Right ventricle myocardium inferior (tissue), 1 donor: ENCODE results near the gene HYAL3. TPM values are rescaled to one million over a fixed set of nuclear protein-coding genes. Genes with fewer than 3 reads are reported as not detected.
"Not testable (repeated sequence)": the region's sequence is repeated elsewhere in the genome, so short reads cannot be mapped to it uniquely, and the experiment has no call there.

Source experiments
- ATAC-seq: fragments of 200-7000 bp; cut with Tn5 transposase; one replicate; pipeline ENCODE4 v1.9.1; 2020; ENCODE audit warnings: mild to moderate bottlenecking, moderate library complexity
- DNase-seq: peaks from one replicate; pipeline ENCODE4 v3.0.0; 2021; ENCODE audit errors: missing footprints
- intact Hi-C: fragments of 100-400 bp; cut with DNase I; formaldehyde crosslinking; loops from one replicate; pipeline ENCODE4 v1.11.0; 2022
- total RNA-seq: library from RNA; stranded (reverse); fragmentation: NEBNext Ultra II Directional; extraction: Animal tissue kit (Norgen Biotek cat#: 25700); gene quantifications from one replicate; pipeline ENCODE4 v1.2.1, GENCODE V29; 2021
- donor health status: DM: no; HTN: yes; CAD: no; lungs with severe emphysema.

The HYAL3 gene
- total RNA-seq, 1 donor from 2014 or later, result 1.4 TPM

DNA sequence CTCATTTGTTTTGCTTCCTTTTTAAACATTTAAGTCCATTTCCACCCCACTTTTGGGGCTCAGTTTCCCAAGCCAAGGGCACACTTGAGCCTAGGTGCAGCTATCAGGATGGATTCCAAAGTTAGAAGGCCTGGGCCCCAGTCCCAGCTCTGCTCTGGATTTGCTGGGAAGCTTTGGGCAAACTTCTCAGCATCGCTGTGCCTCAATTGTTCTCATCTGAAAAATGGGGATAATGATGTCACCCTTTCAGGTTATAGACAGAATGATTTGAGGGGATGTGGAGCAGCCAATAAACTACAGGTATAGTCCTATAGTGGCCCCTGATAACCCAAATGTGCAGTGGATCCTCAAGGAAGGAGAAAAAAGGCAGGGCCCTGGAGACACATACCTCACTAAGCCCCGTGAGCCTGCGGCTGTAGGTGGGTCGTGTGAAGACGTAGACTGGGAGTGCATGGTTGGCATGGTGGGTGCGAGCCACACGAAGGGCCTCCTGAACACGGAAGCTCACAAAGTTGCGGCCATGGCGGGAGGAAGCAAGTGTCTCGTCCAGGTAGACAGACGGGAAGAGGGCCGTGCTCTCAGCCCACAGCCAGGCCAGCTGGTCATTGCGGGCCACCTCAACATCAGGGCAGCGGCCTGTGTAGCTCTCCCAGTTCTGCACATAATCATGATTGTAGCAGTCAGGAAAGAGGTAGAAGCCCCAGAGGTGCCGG is 20.1 kb upstream of the HYAL3 start:
- peak; percentile 64 for DNase-seq
- no peak for ATAC-seq
- intact Hi-C loops, result no loop called here

DNA sequence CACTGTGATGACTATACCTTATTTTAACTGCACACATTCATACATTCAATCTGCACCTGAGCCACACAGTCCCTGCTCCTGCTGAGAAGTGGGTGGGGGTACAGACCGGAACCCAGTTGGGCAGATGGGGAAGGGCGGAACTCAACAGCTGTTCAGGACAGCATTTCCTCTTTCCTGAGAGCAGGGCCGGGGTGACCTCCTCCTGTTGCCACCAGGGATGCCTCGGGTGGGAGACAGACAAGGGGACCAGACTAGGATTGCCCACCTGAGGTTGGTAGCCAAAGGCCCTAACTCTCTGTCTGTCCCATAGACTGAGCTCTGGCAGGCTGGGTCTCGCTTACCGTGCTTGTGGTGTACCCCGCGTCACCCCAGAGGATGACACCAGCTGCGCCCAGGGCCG is 19.4 kb upstream of the HYAL3 start:
- peak; percentile 71 for DNase-seq
- no peak for ATAC-seq
- intact Hi-C loops, result no loop called here

DNA sequence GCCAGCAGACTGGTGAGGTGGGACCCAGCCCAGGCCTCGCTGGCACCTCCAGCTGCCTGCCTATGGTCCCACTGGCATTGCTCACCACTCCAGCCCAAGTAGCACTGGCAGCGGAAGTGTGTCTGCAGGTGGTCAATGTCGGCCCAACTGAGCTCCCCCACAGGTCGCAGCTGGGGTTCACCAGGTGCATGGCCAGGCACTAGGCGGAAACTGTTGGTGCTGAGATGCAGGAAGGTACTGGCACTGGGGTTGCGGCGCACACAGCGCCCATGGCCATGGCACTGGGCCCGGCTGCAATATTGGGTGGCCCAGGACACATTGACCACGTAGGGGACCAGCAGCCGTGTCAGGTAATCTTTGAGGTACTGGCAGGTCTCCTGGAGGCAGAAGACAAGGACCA is 19.0 kb upstream of the HYAL3 start:
- ATAC-seq (no peak), DNase-seq (peak; percentile 53)
- intact Hi-C loops, result no loop called here

DNA sequence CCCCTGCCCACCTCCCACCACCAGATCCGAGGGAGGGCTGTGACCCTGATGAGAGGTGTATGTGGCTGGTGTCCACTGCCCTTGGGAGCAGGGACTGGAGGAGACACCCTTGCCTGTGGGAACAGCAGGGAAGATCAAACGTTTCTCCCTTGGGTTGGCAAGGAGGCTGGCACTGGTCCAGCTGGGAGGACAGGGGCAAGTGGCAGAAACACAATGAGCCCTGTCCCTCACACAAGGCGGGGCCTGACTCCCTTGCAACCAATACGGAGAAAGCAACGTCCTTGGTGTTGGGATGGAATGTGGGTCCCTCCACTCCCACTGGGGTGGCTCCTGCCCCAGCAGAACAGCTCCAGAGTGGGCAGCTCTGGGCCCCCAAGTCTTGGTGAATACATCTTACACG is 18.1 kb upstream of the HYAL3 start:
- intact Hi-C loops, result no loop called here
- peak; percentile 75 for DNase-seq
- no peak for ATAC-seq

DNA sequence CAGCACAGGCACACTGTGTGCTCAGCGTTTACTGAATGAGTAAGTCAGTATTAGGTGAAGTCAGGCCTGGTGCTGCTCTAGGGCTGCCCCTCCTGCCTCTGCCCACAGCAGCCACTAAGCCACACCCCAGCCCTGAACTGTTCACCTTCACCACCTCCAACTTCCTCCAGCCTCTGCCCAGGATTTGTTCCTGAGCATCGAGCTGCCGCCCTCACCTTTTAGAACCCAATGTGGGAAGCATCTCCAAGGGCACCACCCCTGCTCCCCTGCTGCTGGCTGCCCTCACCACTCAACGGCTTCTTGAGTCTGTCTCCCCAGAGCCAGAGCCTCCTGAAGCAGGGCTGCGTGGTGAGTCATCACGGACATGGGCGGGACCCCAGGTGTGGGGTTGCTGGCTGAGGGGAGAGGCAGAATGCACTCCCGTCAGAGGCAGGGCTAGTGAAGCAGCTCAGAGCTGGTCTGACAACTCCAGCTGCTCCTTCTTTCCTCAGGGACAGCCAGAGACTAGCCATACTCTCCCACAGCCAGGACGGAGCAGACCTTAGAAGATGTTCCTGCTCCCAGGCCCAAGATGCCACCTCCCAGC is 17.5 kb upstream of the HYAL3 start:
- ATAC-seq (no peak), DNase-seq (peak; percentile 40)
- intact Hi-C loops, result no loop called here

DNA sequence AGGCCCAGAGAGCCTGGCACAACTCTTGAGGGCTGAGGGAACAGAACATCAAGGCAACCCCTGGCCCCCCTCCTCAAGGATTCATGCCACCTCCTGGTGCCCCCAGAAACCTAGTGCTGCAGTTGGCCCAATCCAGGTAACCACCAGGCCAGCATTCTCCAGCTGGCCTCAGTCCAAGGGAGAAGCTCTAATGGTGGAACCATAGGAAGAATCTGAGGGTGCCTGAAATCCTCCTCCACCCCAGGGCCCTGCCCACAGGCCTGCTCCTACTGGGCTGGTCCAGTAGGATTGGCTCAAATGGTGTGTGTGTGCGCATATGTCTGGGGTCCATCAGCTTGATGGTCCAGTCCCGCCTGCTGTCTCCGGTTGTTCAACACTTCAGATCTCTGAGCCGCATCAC is 15.6 kb upstream of the HYAL3 start:
- ATAC-seq (no peak), DNase-seq (peak; percentile 30)
- intact Hi-C loops, result no loop called here

DNA sequence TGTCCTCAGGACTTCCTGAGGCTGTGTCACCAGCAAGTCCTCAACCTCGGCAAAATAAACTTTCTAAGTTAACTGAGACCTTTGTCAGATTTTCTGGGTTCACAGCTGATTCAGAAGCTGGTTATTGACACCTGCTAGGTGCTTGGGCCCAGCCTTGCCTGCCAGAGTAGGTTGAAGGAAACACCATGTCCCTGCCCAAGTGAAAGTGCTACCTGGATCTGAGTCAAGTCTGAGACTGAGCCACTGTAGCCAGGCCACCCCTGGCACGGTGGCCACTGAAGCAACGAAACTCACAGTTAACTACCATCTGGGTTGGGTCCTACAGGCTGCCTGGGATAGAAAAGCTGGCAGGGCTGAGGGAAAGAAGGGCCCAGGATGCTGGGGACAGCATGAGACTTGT is 15.1 kb upstream of the HYAL3 start:
- peak; percentile 29 for ATAC-seq
- DNase-seq, result peak; percentile 58
- intact Hi-C loops, result no loop called here

DNA sequence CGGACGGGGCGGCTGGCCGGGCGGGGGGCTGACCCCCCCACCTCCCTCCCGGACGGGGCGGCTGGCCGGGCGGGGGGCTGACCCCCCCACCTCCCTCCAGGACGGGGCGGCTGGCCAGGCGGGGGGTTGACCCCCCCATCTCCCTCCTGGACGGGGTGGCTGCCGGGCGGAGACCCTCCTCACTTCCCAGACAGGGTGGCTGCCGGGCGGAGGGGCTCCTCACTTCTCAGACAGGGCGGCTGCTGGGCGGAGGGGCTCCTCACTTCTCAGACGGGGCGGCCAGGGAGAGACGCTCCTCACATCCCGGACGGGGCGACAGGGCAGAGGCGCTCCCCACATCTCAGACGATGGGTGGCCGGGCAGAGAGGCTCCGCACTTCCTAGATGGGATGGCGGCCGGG is 12.8 kb upstream of the HYAL3 start:
- ATAC-seq, intact Hi-C loops: not testable (repeated sequence)
- DNase-seq, result peak; percentile 23

DNA sequence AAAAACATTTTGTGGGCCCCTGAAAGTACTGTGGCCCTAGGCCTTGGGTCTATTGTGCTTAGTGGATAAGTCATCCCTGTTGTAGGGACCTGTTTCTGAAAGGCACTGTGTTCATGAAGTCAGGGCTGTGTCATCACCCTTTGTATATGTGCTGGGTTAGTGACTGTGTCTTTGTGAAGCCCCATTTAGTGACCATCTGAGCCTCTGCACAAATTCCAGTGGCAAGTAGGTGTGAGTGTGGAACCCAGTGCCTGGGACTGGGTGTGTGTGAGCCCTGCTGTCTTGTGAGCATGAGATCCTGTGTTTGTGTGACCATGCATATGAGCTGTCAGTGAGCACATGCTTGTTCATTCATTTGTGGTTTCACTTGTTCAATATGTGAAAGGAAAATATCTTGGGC is 5.4 kb upstream of the HYAL3 start:
- ATAC-seq (no peak), DNase-seq (no peak)
- intact Hi-C loops, result no loop called here

DNA sequence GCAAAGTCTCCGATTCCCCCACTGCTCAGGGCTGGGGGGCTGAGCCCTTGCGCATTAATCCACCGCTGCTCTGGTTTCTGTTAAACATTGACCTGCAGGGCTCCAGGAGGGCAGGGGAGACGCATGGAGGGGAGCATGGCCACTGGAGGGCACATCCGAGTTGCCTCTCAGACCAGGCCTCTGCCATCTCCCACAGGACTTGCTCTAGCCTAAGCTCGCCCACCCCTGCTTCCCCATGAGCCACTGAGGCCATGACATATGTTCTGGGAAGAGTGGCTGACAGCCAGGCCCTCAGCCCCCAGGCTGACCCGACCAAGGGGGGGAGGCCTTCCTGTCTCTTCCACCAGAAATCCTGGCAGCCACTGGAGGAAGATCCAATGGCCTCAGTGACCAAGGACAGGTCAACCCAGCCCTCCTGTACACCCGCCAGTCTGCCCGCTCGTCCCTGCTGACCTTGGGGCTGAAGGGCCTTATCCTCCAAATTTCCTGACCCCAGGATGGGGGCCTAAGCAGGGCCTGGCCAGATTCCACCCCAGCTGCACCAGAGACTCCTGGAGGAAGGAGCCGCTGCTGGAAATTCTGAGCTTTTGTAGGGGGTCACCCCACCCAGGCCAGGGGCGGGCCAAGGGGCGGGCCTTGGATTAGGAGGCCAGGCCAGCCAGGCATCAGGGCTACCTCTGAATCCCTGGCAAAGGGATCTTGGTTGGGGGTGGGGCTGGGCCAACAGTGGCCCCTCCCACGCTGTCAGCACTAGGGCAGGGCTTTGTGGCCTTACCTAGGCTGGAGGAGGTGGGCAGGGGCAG is 4.0 kb upstream of the HYAL3 start, which contains the start of gene HYAL1:
HYAL1 (minus strand) TSS at position 562 of the 803 bp plus-strand sequence. CDS start 618 bp downstream, outside the sequence.
- ATAC-seq (peak; percentile 40), DNase-seq (peak; percentile 90)
- intact Hi-C loops, result loop anchor here (1.0 kb wide), 1 partner anchor 18 kb away; no protein-coding TSS in a partner anchor

DNA sequence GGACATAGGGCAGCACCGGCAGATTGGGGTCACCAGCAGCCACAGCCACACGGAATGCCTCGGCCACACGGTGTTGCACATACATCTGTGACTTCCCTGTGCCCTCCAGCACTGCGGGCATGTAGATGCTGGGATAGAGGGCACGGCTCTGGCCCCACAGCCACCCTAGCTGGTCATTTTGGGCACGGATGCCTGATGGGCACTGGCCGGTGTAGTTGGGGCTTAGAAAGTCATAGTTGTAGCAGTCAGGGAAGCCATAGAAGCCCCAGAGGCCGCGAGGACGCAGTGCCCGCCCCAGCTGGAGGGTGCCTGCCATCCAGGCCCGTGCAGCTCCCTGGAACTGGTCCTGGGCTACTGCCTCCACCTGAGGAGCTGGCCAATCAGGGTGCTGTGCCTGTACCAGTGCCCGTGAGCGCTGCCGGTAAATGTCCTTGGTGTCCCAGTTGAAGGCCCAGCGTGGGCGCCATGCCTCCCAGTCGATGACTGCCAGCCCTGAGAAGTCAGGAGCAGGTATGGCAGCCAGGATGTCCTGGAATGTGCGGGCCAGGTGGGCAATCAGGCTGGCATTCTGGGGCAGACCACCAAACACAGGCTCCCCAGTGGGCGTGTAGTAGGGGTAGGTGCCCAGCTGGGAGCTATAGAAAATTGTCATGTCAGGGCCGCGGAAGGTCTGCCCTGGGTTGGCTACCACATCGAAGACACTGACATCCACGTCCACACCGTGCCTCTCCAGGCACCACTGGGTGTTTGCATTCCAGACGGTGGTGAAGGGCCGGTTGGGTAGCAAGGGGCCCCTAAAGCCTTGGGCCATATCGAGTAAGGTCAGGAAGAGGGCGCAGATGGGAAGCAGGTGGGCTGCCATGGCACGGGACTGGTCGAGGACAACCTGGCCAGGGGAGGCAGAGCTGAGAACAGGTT is 3.1 kb upstream of the HYAL3 start:
- ATAC-seq, result no peak
- intact Hi-C loops, result loop anchor here (1.0 kb wide), 1 partner anchor 19 kb away; no protein-coding TSS in a partner anchor
- no peak for DNase-seq

DNA sequence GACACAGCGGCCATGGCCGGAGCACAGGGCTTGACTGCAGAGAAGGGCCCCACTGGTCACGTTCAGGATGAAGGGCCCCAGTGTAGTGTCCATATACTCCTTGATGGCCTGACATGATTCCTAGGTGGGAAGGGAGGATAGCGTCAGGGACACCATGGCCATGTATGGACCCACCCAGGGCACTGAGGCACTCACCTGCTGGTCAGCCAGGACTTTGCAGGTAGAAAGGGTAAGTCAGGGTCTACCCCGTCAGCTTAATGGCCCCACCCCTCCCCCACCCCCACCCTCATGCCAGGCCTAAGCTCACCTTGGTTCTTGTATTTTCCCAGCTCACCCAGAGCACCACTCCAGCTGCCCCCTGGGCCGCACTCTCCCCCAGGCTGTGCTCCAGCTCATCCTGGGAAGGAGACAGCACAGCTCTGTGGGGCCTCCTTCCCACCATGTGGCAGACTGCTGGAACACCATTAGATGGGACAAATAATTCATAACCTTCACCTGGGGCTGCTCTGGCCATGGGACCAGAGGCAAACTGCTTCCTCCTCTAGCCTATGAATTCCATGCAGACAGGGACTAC is 1.6 kb upstream of the HYAL3 start:
- ATAC-seq (no peak), DNase-seq (no peak)
- intact Hi-C loops, result no loop called here

DNA sequence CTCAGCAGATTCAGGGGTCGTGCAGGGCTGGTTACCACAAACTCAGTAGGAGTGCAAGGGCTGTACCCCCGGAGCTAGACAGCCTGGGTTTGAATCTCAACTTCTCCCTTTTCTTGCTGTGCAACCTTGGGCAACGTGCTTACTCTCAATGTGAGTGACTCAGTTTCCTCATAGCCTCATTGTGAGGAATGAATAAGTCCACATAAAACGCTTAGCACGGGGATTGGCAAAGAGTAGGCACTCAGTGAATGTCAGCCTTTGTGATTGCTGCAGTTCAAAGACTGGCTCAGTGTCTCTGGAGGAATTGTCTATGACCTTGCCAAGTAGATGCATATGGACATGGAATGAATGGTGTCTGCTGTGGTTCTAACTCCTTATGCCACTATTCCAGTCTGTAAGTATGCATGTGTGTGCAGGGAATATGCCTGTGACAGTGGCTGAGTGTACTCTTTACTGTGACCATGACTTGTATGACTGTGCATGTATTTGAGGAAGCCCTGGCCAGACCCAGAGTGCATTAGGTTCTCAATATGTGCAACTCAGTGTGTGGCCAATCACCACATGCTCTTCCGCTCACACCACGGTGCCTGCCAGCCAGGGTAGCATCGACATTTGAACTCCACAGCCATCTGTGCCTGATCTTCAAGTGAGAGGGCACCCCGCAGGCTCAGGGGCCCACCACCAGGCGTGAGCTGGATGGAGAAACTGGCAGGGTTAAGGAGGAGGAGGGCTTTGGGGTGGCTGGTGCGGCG is 900 bp upstream of the HYAL3 start:
- intact Hi-C loops, result loop anchor here (1.0 kb wide), 1 partner anchor 21 kb away; no protein-coding TSS in a partner anchor
- no peak for DNase-seq
- ATAC-seq, result peak; percentile 3

DNA sequence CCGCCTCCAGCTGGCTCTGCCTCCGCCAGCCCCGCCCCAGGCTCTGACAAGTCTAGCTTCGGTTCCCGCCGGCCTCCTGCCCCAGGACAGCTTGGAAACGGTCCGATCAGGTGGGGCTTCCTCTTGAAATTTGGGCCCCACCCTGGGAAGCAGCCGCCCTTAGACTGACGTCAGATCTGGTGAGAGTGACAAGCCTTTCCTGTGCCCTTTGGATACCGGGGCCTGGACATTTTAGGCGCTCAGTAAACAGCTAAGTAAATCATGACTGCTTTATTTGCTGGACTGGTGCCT is 378 bp upstream of the HYAL3 start:
- no peak for DNase-seq
- intact Hi-C loops, result loop anchor here (1.0 kb wide), 1 partner anchor 22 kb away; no protein-coding TSS in a partner anchor

DNA sequence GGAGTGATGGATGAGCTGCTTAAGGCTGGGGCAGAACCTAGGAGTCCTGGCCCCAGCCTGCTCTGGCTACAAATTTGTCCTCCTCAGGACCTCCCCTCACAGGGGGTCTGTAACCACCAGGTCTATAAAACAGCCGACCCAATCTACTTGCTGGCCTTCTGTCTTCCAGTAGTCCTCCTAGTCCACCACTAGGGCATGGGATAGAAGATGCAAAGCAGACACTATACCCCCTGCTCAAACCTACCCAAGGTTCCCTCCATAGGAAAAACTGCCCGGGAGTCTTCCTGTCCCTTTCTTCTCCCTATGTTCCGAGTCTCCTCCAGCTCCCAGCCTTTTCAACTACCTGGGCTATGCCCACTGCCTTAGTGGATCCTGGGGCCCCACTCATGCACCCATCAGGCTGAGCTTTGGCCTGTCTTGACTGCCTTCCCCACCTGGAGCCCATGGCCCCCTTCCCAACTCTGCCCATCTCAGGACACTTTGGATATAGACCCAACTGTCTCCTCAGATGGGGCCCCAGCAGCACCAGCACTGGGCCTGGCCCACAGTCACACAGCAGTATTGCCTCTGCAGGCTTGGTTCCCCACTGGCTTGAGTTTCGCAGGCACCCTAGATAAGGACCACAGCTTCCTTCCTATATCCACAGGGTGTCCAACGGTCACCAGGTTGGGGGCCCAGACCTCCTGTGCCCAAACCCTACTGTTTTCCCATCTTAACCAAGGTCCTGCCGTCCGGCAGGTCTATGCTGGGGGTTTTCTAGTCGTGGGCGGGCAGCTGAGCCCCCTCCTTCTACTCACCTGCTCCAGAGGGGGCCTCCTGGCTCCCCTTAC is 1.1 kb downstream of the HYAL3 start:
- intact Hi-C loops, result no loop called here
- no peak for DNase-seq
- ATAC-seq, result no peak

More for the DNA sequence above, 378 bp upstream of the HYAL3 start:
- no peak for ATAC-seq

DNA sequence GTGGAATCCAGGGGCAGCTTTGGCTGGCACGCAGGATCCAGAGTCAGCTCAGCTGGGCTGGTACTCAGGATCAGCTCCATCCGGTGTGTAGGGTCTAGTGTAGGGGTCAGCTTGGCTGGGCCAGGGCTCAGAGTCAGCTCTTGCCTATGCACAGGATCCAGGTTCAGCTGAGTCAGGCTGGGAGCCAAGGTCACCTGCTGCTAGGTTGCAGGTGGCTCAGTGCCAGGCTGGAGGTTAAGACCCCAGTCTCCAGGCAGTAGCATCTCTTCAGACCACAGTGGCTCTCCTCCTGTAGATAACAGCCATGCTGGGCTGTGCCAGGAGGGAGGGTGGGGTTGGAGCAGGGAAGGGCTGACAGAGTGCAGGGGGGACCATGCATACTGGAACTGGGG is 1.8 kb downstream of the HYAL3 start:
- ATAC-seq, result no peak
- intact Hi-C loops, result no loop called here
- DNase-seq, result no peak
